GM23248 (cell line): ENCODE results near the gene RECQL5. TPM values are rescaled to one million over a fixed set of nuclear protein-coding genes. Genes with fewer than 3 reads are reported as not detected.

Experiments used
- DNase-seq: peaks from one replicate; pipeline ENCODE4 v3.0.0-alpha.2; 2015
- H2AFZ ChIP-seq: fragments of 200-600 bp; sonication (generic); 2 replicates; pipeline ENCODE4 v1.6.1; 2016; ENCODE audit warnings: antibody characterized with exemption
- H3F3A ChIP-seq: fragments of 200-600 bp; sonication (generic); 2 replicates; pipeline ENCODE4 v1.6.1; 2016; ENCODE audit warnings: mild to moderate bottlenecking, antibody characterized with exemption, mixed run types; ENCODE audit not compliant: insufficient read depth
- H3K27ac ChIP-seq: fragments of 200-600 bp; sonication (generic); 2 replicates; pipeline ENCODE4 v1.5.1; 2016; ENCODE audit warnings: mild to moderate bottlenecking
- H3K27me3 ChIP-seq: fragments of 200-600 bp; sonication (generic); replicated peaks from 2 replicates; pipeline ENCODE4 v1.6.1; 2016; ENCODE audit warnings: mild to moderate bottlenecking; ENCODE audit not compliant: insufficient read depth
- H3K36me3 ChIP-seq: fragments of 200-600 bp; sonication (generic); 2 replicates; pipeline ENCODE4 v1.6.1; 2016; ENCODE audit warnings: low read depth, mild to moderate bottlenecking
- H3K4me1 ChIP-seq: fragments of 200-600 bp; sonication (generic); 2 replicates; pipeline ENCODE4 v1.6.1; 2016; ENCODE audit warnings: mild to moderate bottlenecking; ENCODE audit not compliant: insufficient read depth
- H3K4me2 ChIP-seq: fragments of 200-600 bp; sonication (generic); one replicate; pipeline ENCODE4 v1.6.1; 2016; ENCODE audit warnings: mild to moderate bottlenecking; ENCODE audit not compliant: unreplicated experiment
- H3K4me3 ChIP-seq: fragments of 200-600 bp; sonication (generic); 2 replicates; pipeline ENCODE4 v1.5.1; 2016; ENCODE audit warnings: mild to moderate bottlenecking
- H3K79me2 ChIP-seq: fragments of 200-600 bp; sonication (generic); 2 replicates; pipeline ENCODE4 v1.6.1; 2016; ENCODE audit warnings: mild to moderate bottlenecking; ENCODE audit not compliant: insufficient read depth
- H3K9ac ChIP-seq: fragments of 200-600 bp; sonication (generic); 2 replicates; pipeline ENCODE4 v1.6.1; 2016; ENCODE audit warnings: mild to moderate bottlenecking
- H3K9me2 ChIP-seq: fragments of 200-600 bp; sonication (generic); 2 replicates; pipeline ENCODE4 v1.6.1; 2016; ENCODE audit warnings: mixed run types, mild to moderate bottlenecking, moderate library complexity; ENCODE audit not compliant: insufficient read depth
- H3K9me3 ChIP-seq: fragments of 200-600 bp; sonication (generic); one replicate; pipeline ENCODE4 v1.6.1; 2017; ENCODE audit warnings: low read depth
- H4K20me1 ChIP-seq: fragments of 200-600 bp; sonication (generic); 2 replicates; pipeline ENCODE4 v1.6.0; 2016; ENCODE audit not compliant: insufficient read depth
- EZH2 ChIP-seq: fragments of 200-600 bp; sonication (generic); IDR thresholded peaks from 2 replicates; pipeline ENCODE4 v1.6.1; 2018; ENCODE audit warnings: antibody characterized with exemption, mild to moderate bottlenecking; ENCODE audit not compliant: insufficient read depth, poor library complexity, severe bottlenecking
- EZH2phosphoT487 ChIP-seq: fragments of 200-600 bp; sonication (generic); IDR thresholded peaks from 2 replicates; pipeline ENCODE4 v1.6.1; 2018; ENCODE audit warnings: antibody characterized with exemption, moderate library complexity, mild to moderate bottlenecking, low read depth; ENCODE audit not compliant: insufficient read depth
- WGBS, 2 experiments: methylation state at CpG; one replicate each; pipeline ENCODE4 v1.1.6; 2015 to 2017; ENCODE audit warnings: low lambda C conversion rate in 2 of 2, low coverage in 1 of 2; ENCODE audit errors: missing lambda C conversion rate in 2 of 2; 5-methylcytosine and 5-hydroxymethylcytosine counted together
- in situ Hi-C: fragments of 300-500 bp; cut with MboI; formaldehyde crosslinking; loops from 2 replicates; pipeline ENCODE4 v1.15.0; 2020
- polyA plus RNA-seq: library from polyadenylated mRNA; unstranded; fragments of >200 nt; fragmentation: Nextera tagmentation; extraction: Ambion mirVana; gene quantifications from 2 replicates; pipeline ENCODE4 v1.2.1, GENCODE V29; 2016
- total RNA-seq: library from RNA; depleted of rRNA; stranded (reverse); fragments of >200 nt; shearing (Covaris generic); gene quantifications from 2 replicates; pipeline ENCODE4 v1.2.3, GENCODE V29; 2014

Gene RECQL5
- total and polyA plus RNA-seq, 2 experiments from 2014 or later: 12.8 to 20.9 TPM

GRCh38 chr17:75694536-75694935 is 27.6 kb upstream of the RECQL5 start:
- Histone ChIP-seq H3F3A (peaks cover 32% of the 10 kb centered on the region), H3K4me2 (peak overlapping the region; percentile 73), H3K9ac (peak overlapping the region; percentile 68), H2AFZ (no peak overlapping the region), H3K27ac (peak overlapping the region; percentile 90), H4K20me1 (no peaks in the 10 kb centered on the region), H3K9me2 (no peaks in the 10 kb centered on the region), H3K4me1 (peaks cover 60% of the 10 kb centered on the region), H3K36me3 (peaks cover 7% of the 10 kb centered on the region; the same call in 1 of the 2 replicates), H3K4me3 (no peak overlapping the region), H3K79me2 (peaks cover 73% of the 10 kb centered on the region), H3K27me3 (no peaks in the 10 kb centered on the region), H3K9me3 (no peaks in the 10 kb centered on the region)
- in situ Hi-C loops: no loop called here
- peak; percentile 28 for DNase-seq
- TF ChIP-seq EZH2 (no peak), EZH2phosphoT487 (no peak)
- WGBS, 2 experiments: 21 to 25% methylated on average over 14 of the region's 14 CpGs

DNA sequence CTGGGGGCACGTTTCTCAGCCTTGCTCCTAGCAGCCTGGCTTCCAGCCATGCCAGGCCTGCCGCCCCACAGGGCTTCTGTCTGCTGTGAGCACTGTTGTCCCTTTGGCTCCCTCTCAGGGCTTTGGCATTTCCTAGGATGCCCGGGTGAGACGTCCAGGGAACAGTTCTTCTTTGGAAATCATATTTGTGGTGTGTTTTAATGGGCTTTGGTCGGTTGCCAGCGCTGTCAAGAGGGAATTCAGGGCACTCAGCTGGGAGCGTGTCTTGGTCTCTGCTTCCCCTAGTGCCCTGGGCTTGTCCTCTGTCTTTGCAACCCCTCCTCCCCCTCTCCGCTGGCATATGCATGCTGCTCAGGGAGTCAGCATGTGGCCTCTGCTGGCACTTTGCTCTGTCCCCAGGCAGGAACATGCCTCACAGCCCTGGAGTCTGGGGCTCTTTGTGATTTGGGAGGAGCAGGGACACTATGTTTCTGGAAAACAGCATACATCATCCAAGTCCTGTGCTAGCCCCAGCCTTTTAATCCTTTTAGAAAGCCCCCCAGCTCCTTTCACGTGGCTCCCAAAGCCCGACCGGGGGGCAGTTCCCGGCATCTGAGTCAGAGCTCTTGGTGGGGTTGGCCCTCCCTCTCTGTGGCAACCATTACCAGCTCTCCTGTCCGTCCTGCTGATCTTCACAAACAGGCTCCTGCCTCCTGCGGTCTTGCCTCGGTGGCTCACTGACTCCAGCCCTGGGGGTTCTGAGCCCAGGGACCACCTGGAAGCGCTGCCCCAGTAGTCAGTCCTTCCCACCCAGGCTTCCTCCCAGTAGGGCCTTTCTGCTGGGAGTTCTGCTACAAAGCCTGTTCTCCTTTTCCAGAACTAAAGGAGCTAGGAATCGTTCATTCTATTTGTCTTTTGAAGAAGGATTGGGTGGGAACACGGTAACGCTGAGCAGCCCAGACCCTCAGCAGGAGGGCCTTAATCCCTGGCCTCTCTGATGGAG is 26.8 kb upstream of the RECQL5 start:
- TF ChIP-seq EZH2 (no peak), EZH2phosphoT487 (no peak)
- no peaks in the 10 kb centered on the region for H3K27me3 ChIP-seq

DNA sequence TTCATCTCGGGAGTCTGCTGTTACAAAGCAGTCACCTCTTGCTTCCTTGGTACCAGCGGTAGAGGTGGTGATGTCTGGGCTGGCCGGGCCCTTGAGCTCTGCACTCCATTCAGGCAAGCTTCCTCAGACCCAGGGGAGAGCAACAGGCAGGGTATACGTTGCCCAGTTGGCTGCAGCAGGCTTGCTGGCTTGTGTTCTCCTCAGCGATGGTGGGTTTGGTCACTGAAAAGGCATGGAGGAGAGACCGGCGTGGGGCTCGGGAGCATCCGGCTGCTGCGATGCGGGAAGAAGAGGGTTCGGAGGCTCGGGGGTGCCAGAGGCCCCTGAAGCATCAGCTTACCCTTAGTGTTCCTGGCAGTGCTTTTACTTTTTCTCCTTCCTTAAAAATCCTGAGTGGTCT is 26.0 kb upstream of the RECQL5 start:
- no peaks in the 10 kb centered on the region for H4K20me1 ChIP-seq
- WGBS, 2 experiments: 27 to 30% methylated on average over 12 to 13 of the region's 13 CpGs
- DNase-seq: peak; percentile 32

More for the DNA sequence above, 26.8 kb upstream of the RECQL5 start:
- H3K4me3 ChIP-seq: peak overlapping the region; percentile 20; the same call in 1 of the 2 replicates
- H3K4me1 ChIP-seq: peaks cover 62% of the 10 kb centered on the region
- H4K20me1 ChIP-seq: no peaks in the 10 kb centered on the region
- in situ Hi-C loops: no loop called here
- peak overlapping the region; percentile 68 for H3K9ac ChIP-seq
- no peaks in the 10 kb centered on the region for H3K9me2 ChIP-seq
- H3K79me2 ChIP-seq: peaks cover 74% of the 10 kb centered on the region
- DNase-seq: peak; percentile 96
- WGBS, 2 experiments: 9 to 10% methylated on average over 19 of the region's 19 CpGs
- peaks cover 35% of the 10 kb centered on the region for H3F3A ChIP-seq
- H3K27ac ChIP-seq: peak overlapping the region; percentile 90
- H3K4me2 ChIP-seq: peak overlapping the region; percentile 73
- no peak overlapping the region for H2AFZ ChIP-seq
- H3K9me3 ChIP-seq: no peaks in the 10 kb centered on the region
- H3K36me3 ChIP-seq: peaks cover 7% of the 10 kb centered on the region; the same call in 1 of the 2 replicates

DNA sequence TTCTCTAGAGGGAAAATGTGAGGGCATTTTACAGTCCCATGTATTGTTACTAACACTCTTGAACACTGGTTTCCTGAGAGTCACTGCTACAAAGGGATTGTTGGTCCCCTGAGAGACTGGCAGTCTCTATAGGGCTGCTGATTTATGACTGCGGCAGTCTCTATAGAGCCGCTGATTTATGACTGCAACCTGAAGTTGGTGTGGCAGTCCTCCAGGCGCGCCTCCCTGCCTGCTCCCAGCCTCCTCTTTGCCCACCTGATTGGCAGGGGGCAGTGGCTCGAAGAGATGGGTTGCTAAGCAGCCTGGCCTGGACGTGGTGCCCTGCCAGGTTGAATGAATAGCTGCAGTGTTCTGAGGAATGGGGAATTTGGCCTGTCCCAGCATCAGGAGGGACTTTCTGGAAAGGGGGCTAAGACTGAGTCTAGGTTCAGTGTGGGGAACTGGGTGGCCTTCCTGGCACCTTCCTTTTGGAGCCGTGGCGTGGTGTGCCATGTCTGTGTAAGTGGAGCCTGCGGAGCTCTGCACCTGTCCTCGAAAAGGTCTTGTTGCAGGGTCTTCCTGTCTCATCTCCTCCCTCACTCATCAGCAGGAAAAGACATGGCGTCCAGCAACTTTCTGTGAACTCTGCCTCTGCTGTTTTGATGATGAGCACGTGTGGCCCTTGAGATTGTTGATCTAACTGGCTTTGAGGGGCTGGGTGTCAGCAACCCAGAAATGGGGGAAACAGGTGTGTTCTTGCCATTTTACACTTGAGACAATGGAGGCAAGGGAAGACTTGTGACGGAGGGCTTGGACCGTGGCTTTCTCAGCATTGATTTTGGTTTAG is 25.1 kb upstream of the RECQL5 start:
- H2AFZ ChIP-seq: no peak overlapping the region
- H3K4me3 ChIP-seq: no peak overlapping the region

More for the DNA sequence above, 26.0 kb upstream of the RECQL5 start:
- in situ Hi-C loops: no loop called here
- H3K4me1 ChIP-seq: peaks cover 70% of the 10 kb centered on the region
- H3K36me3 ChIP-seq: peaks cover 7% of the 10 kb centered on the region; the same call in 1 of the 2 replicates
- no peaks in the 10 kb centered on the region for H3K9me2 ChIP-seq
- peak overlapping the region; percentile 90 for H3K27ac ChIP-seq
- no peak overlapping the region for H2AFZ ChIP-seq
- no peaks in the 10 kb centered on the region for H3K9me3 ChIP-seq
- peaks cover 40% of the 10 kb centered on the region for H3F3A ChIP-seq
- no peaks in the 10 kb centered on the region for H3K27me3 ChIP-seq
- H3K4me3 ChIP-seq: peak overlapping the region; percentile 20; the same call in 1 of the 2 replicates
- H3K9ac ChIP-seq: peak overlapping the region; percentile 68
- peak overlapping the region; percentile 73 for H3K4me2 ChIP-seq
- H3K79me2 ChIP-seq: peaks cover 74% of the 10 kb centered on the region
- TF ChIP-seq EZH2 (no peak), EZH2phosphoT487 (no peak)

More for the DNA sequence above, 25.1 kb upstream of the RECQL5 start:
- no peaks in the 10 kb centered on the region for H4K20me1 ChIP-seq
- H3K4me2 ChIP-seq: no peak overlapping the region
- H3K27ac ChIP-seq: peak overlapping the region; percentile 90; the same call in 1 of the 2 replicates
- 86 to 90% methylated on average over 14 of the region's 14 CpGs for WGBS, 2 experiments
- H3K36me3 ChIP-seq: peaks cover 7% of the 10 kb centered on the region; the same call in 1 of the 2 replicates
- no peak overlapping the region for H3K9ac ChIP-seq
- DNase-seq: no peak
- in situ Hi-C loops: no loop called here
- H3K9me3 ChIP-seq: no peaks in the 10 kb centered on the region
- H3F3A ChIP-seq: peaks cover 43% of the 10 kb centered on the region
- H3K79me2 ChIP-seq: peaks cover 74% of the 10 kb centered on the region
- no peaks in the 10 kb centered on the region for H3K27me3 ChIP-seq
- TF ChIP-seq EZH2phosphoT487 (no peak), EZH2 (no peak)
- no peaks in the 10 kb centered on the region for H3K9me2 ChIP-seq
- H3K4me1 ChIP-seq: peaks cover 77% of the 10 kb centered on the region
